Cardiac muscle cell (in vitro differentiated cells and primary cell): Measurements from ENCODE around the gene KCNJ5. TPM values are rescaled to one million over a fixed set of nuclear protein-coding genes. Genes with fewer than 3 reads are reported as not detected.

Experiments used
- DNase-seq, 2 donors: peaks; one replicate each; pipeline versions ENCODE4 v3.0.0 to v3.0.0-alpha.2; 2010 to 2017; ENCODE audit warnings: low read depth in 1 of 2, low spot score in 1 of 2
- H3K27ac ChIP-seq: fragments of 200-600 bp; sonication (generic); 2 replicates; pipeline ENCODE4 v1.5.1; 2016
- H3K27me3 ChIP-seq: fragments of 200-600 bp; sonication (generic); 2 replicates; pipeline ENCODE4 v1.6.0; 2016; ENCODE audit warnings: control low read depth
- H3K36me3 ChIP-seq: fragments of 200-600 bp; sonication (generic); 2 replicates; pipeline ENCODE4 v1.5.1; 2016; ENCODE audit warnings: control low read depth
- H3K4me1 ChIP-seq: fragments of 200-600 bp; sonication (generic); 2 replicates; pipeline ENCODE4 v1.8.1; 2017; ENCODE audit warnings: low read depth, mild to moderate bottlenecking, mixed run types
- H3K4me3 ChIP-seq: fragments of 200-600 bp; sonication (generic); 2 replicates; pipeline ENCODE4 v1.5.1; 2016; ENCODE audit warnings: mild to moderate bottlenecking
- H3K9me3 ChIP-seq: fragments of 200-600 bp; sonication (generic); 2 replicates; pipeline ENCODE4 v1.5.1; 2017; ENCODE audit warnings: low read depth, mild to moderate bottlenecking, control low read depth
- polyA plus RNA-seq: library from polyadenylated mRNA; unstranded; fragments of >200 nt; fragmentation: Nextera tagmentation; extraction: Ambion mirVana; gene quantifications from 2 replicates; pipeline ENCODE4 v1.2.1, GENCODE V29; 2016
- total RNA-seq: library from RNA; depleted of rRNA; stranded (reverse); fragments of >200 nt; gene quantifications from 2 replicates; pipeline ENCODE4 v1.2.3, GENCODE V29; 2016
- TF ChIP-seq, protein P1 (sequence below): IDR thresholded peaks from 2 replicates; pipeline ENCODE4 v1.5.1; 2012; ENCODE audit warnings: low read depth, mild to moderate bottlenecking, low read length

Gene KCNJ5
- total and polyA plus RNA-seq, 2 experiments from 2014 or later = 44.8 to 71.8 TPM

DNA sequence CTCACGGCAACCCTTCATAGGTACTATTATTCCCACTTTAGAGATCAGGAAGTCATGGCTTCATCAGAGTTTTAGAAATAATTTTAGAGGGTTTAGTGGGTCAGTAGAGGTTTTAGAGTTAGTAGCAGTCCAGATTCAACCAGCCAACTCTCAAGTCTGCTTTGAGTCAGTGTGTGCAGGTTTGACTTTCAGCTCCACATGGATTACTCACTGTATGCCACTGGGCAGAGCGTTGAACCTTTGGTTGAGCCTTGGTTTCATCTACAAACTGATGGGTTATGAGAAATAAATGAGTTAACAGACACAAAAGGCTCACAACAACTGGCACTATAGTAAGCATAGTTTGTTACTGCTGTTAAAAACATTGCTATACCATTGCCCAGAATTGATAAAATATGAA lies 70.5 kb downstream of the KCNJ5 start:
- TF ChIP-seq, protein P1, sequence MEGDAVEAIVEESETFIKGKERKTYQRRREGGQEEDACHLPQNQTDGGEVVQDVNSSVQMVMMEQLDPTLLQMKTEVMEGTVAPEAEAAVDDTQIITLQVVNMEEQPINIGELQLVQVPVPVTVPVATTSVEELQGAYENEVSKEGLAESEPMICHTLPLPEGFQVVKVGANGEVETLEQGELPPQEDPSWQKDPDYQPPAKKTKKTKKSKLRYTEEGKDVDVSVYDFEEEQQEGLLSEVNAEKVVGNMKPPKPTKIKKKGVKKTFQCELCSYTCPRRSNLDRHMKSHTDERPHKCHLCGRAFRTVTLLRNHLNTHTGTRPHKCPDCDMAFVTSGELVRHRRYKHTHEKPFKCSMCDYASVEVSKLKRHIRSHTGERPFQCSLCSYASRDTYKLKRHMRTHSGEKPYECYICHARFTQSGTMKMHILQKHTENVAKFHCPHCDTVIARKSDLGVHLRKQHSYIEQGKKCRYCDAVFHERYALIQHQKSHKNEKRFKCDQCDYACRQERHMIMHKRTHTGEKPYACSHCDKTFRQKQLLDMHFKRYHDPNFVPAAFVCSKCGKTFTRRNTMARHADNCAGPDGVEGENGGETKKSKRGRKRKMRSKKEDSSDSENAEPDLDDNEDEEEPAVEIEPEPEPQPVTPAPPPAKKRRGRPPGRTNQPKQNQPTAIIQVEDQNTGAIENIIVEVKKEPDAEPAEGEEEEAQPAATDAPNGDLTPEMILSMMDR = no peak
- Histone ChIP-seq H3K36me3 (no peaks in the 10 kb centered on the region), H3K27ac (no peak overlapping the region), H3K4me1 (peaks cover 3% of the 10 kb centered on the region), H3K4me3 (no peak overlapping the region), H3K27me3 (no peaks in the 10 kb centered on the region), H3K9me3 (no peaks in the 10 kb centered on the region)
- DNase-seq = no peak

DNA sequence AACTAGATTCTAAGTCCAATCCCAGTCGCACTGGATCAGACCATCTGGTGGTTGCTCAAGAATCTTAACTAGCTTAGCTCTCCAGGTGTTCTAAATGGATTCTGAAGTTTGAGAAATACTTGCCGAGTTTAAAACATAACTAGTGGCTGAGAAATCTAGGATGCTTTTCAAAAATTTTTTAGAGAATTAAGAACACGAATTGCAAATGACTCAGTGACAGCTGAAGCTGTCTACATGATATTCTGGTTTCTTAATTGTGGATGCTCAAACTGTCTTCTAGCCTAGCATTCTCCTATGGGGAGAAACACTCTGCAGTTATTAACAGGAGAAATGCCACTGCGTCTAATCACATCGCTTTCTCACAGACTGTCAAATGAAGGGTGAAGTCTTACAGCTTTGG lies 71.7 kb downstream of the KCNJ5 start:
- TF ChIP-seq, protein P1 = no peak
- H3K27ac ChIP-seq = no peak overlapping the region
- H3K9me3 ChIP-seq = no peaks in the 10 kb centered on the region
- no peak for DNase-seq
- no peaks in the 10 kb centered on the region for H3K36me3 ChIP-seq
- H3K27me3 ChIP-seq = no peaks in the 10 kb centered on the region
- H3K4me1 ChIP-seq = peaks cover 3% of the 10 kb centered on the region
- H3K4me3 ChIP-seq = no peak overlapping the region

DNA sequence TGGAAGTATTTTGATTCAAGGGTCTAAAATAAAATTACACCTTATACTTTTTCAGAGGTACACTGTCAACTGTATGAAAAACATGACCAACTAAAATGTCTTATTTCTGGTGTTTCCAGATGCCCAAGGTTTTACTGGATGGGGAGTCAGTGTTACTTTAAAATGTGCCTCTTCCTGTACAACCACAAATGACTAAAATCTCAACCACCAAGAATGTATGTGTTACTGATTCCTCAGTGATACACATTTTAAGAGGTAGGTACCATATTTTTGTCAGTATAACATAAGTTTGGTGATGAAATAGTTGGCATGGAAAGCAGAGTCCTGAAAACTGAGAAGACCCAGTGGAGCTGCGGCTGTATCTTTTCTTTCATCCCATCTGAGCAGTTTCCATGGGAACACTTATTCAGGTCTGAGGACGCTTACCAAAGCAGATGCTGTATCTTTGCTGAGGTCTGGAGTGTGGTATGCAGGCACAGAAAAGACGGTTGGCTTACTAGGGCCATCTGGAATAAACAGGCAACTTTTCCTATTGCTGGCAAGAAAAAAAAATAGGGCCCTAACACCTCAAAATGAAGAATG lies 72.7 kb downstream of the KCNJ5 start:
- Histone ChIP-seq H3K4me1 (peaks cover 3% of the 10 kb centered on the region), H3K36me3 (no peaks in the 10 kb centered on the region), H3K27ac (no peak overlapping the region), H3K27me3 (no peaks in the 10 kb centered on the region), H3K4me3 (no peak overlapping the region), H3K9me3 (no peaks in the 10 kb centered on the region)
- DNase-seq = peak in 1 of 2 donors; percentile 6
- TF ChIP-seq, protein P1 = no peak

DNA sequence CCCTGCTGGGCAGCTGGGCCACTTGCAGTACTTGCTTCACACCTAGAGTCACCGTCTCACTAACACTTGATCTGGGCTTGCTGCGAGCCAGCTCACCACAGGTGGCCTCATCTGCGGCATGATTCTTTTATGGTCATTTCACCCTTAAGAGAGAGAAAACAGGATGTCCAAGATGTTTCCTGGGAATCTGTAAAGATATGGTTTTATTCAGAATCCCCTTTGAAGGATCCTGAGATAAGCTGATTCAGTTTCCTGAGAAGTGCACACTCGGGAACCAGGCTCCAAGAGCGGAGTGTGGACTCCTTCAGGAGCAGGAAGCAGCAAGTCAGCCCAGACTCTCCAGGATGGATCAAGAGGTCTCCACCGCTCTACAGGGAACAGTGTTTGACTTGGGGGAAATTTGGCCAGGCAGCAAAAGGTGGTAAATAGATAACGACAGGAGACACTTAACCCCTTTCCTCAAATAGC lies 73.3 kb downstream of the KCNJ5 start:
- Histone ChIP-seq H3K4me3 (no peak overlapping the region), H3K9me3 (no peaks in the 10 kb centered on the region), H3K4me1 (peaks cover 3% of the 10 kb centered on the region), H3K27ac (no peak overlapping the region), H3K27me3 (no peaks in the 10 kb centered on the region), H3K36me3 (no peaks in the 10 kb centered on the region)
- TF ChIP-seq, protein P1 = no peak
- no peak for DNase-seq

DNA sequence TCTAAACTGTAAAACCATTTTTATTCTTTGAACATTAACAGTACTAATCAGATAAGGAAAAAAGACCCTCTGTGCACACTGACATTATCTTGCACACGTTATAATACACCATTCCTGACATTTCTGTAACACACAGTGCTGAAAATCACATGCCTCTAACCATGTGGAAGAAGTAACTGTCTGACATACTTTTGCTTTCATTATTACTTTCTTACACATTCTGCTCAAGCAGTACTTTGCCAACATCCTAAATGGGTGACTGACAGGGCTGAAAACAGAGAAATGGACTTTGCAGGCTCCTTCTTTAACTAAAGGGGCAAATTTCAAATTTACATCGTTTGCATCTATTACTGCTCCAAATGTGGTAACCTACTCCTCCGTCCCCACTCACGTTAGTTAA lies 74.3 kb downstream of the KCNJ5 start:
- H3K27ac ChIP-seq = no peak overlapping the region
- no peaks in the 10 kb centered on the region for H3K27me3 ChIP-seq
- H3K36me3 ChIP-seq = no peaks in the 10 kb centered on the region
- no peaks in the 10 kb centered on the region for H3K9me3 ChIP-seq
- H3K4me3 ChIP-seq = no peak overlapping the region
- TF ChIP-seq, protein P1 = no peak
- DNase-seq = peak in 1 of 2 donors; percentile 11
- H3K4me1 ChIP-seq = peaks cover 3% of the 10 kb centered on the region
